AG10803 (cell line): Measurements from ENCODE around the gene CMC4.

Experiments
- DNase-seq: peaks from one replicate; pipeline ENCODE4 v3.0.0; 2010; ENCODE audit warnings: low read depth
- H3K4me3 ChIP-seq: 2 replicates; pipeline ENCODE4 v1.5.1; 2011; ENCODE audit warnings: mild to moderate bottlenecking, low read length, control low read depth
- TF ChIP-seq, protein P1 (sequence below): conservative IDR thresholded peaks from 2 replicates; pipeline ENCODE4 v1.5.1; 2011; ENCODE audit warnings: mild to moderate bottlenecking, low read length, control low read depth, inconsistent platforms

CMC4 gene, protein sequence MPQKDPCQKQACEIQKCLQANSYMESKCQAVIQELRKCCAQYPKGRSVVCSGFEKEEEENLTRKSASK

DNA sequence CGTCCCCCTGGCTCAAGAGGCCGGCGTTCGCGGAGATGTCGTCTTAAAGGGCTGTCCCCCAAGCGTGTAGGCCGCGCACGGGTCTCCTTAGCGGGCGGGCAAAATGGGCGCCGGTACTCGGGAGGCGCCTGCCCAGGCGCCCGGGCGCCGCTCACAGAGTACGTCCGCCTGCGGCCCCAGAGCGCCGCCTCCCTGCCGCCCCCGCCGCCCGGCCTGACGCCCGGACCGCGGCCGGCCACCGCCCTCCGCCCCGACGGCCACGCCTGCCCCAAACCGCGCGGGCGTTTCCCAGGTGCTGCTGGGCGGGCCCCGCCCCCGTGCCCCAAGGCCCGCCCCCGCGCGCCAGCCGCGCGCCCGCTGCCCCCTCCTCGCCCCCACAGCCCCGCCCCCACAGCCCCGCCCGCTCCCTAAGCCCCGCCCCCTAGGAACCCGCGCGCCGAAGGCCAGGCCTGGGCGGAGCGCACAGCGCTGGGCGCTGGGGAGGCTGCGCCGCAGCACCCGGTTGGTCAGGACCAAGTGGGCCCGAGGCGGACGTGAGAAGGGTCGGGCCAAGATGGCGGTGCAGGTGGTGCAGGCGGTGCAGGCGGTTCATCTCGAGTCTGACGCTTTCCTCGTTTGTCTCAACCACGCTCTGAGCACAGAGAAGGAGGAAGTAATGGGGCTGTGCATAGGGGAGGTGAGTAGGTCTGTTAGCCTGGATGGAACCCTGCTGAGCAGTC is at the start of gene CMC4, which contains the start of the genes BRCC3 and MTCP1:
TSS of gene CMC4 (minus strand) at position 162 of the 719 bp plus-strand sequence. CDS start 7,113 bp downstream, outside the sequence.
TSS of gene BRCC3 (plus strand) at position 534 of the 719 bp plus-strand sequence. CDS start at position 554, 20 bp downstream.
TSS of gene MTCP1 (minus strand) at position 162 of the 719 bp plus-strand sequence. CDS start 5,126 bp downstream, outside the sequence.
- DNase-seq: peak; percentile 74
- TF ChIP-seq, protein P1, sequence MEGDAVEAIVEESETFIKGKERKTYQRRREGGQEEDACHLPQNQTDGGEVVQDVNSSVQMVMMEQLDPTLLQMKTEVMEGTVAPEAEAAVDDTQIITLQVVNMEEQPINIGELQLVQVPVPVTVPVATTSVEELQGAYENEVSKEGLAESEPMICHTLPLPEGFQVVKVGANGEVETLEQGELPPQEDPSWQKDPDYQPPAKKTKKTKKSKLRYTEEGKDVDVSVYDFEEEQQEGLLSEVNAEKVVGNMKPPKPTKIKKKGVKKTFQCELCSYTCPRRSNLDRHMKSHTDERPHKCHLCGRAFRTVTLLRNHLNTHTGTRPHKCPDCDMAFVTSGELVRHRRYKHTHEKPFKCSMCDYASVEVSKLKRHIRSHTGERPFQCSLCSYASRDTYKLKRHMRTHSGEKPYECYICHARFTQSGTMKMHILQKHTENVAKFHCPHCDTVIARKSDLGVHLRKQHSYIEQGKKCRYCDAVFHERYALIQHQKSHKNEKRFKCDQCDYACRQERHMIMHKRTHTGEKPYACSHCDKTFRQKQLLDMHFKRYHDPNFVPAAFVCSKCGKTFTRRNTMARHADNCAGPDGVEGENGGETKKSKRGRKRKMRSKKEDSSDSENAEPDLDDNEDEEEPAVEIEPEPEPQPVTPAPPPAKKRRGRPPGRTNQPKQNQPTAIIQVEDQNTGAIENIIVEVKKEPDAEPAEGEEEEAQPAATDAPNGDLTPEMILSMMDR: no peak
- peak within 1 kb of the TSS; percentile 75 for H3K4me3 ChIP-seq

DNA sequence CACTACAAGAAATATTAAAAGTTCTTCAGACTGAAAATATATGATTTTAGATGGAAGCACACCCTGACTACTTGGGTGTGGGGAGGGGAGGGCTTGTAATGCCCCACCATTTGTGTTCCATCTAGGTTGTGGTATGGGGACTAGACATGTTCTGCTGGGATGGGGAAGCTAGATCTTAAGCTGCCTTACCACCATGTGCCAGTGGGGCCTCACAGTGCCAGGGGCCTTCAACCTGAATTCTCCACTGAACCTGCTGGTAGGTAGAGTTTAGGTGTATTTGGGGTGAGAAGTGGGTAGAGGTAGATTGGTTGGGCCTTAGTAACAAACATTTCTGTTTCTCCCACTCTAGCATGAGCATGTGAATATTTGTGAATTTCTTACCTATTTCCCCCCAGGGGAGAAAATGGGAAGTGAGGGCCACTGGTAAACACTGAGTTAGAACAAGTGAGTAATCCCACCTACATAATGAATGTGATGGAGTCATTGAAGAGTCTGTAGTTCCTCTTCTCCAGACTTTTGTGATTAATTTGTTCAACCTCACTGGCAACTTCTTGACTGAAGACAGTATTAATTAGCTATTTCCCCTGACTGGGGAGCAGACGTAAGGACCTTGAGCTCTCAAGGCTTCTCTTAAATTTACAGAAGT is 44.4 kb upstream of the CMC4 start:
- TF ChIP-seq, protein P1: no peak

DNA sequence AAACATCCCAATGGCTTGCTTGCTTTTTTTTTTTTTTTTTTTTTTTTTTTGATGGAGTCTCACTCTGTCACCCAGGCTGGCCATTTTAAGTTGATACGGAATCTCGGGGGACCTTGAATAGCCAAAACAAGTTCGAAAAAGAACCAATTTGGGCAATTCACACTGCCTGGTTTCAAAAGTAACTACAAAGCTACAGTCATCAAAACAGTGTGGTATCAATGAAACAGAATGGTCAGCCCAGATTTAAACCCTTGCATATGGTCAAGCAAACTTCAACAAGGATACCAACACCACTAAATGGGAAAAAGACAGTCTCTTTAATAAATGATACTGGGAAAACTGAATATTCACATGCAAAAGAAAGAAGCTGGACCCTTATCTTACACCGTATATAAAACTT is 42.2 kb upstream of the CMC4 start:
- TF ChIP-seq, protein P1: no peak
- no peak overlapping the region for H3K4me3 ChIP-seq

More for the DNA sequence above, 44.4 kb upstream of the CMC4 start:
- H3K4me3 ChIP-seq: no peak overlapping the region
- DNase-seq: no peak

DNA sequence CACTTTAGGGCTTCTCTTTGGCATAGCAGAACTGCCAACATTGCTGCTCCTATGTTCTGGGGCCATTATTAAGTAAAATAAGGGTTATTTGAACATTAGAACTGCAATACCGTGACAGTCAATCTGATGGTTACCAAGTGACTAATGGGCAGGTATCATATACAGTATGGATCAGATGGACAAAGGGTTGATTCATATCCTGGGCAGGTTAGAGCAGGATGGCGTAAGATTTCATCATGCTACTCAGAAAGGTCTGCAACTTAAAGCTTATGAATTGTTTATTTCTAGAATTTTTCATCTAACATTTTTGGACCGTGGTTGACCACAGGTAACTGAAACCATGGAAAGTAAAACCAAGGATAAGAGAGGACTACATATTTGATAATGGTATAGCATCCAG is 41.2 kb upstream of the CMC4 start:
- H3K4me3 ChIP-seq: no peak overlapping the region
- TF ChIP-seq, protein P1: no peak
- no peak for DNase-seq

More for the DNA sequence above, 42.2 kb upstream of the CMC4 start:
- no peak for DNase-seq

DNA sequence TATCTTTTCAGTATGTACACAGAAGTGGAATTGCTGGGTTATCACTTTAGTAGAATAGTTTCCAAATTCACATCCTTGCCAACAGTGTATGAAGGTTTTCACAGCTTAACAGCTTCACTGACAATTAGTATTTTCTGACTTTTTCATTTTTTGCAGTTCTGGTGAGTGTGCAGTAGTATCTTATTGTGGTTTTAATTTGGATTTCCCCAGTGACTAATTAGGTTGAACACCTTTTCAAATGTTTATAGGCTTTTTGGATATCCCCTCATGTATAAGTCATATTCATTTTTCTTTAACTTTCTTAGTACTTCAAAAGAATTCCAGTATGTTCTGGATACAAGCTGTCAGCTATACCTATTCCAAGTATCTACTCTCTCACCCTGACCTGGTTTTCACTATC is 37.5 kb upstream of the CMC4 start:
- TF ChIP-seq, protein P1: no peak
- no peak for DNase-seq

DNA sequence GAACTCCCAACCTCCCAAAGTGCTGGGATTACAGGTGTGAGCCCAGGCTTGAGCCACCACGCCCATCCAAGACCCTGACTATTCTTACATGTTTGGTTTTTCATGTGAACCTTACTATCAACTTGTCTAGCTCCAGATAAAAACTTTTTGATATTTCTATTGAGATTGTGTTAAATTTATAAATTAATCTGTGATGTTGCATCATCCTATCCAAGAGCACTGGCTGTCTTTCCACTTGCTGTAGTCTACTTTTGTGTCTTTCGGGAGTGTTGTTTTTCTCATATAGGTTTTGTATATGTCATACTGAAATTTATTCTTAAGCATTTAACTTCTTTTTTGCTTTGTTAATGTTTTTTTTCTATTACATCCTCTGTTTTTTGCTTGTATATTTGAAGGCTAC is 35.0 kb upstream of the CMC4 start:
- TF ChIP-seq, protein P1: no peak
- DNase-seq: no peak
- no peak overlapping the region for H3K4me3 ChIP-seq

More for the DNA sequence above, 37.5 kb upstream of the CMC4 start:
- H3K4me3 ChIP-seq: no peak overlapping the region
